Measurements from ENCODE around the gene L3MBTL4.

DNA sequence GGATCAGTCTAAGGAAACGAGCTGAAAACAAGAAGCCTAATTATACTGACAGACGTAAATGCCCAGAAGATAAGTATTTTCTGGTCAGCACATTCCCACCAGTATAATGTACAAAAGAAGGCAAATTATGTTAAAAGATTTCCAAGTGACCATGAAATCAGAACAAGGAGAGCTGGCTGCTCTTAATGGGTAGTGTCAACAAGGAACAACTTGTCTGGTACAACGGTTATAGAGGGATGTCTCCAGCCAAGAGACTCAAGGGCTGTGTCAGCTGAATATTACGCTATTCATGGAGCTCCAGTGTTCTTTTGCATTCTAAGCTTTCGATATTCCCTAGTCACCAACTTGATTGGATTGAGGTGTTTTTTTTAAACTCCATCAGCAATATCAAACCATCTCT lies 8.6 kb upstream of the L3MBTL4 start:
- TF ChIP-seq GATA2 (IDR thresholded peaks at IDR 0.05; ENCODE audit: low read depth, low read length) (no peak), GATA3 (IDR thresholded peaks at IDR 0.05; ENCODE audit: low read depth, low read length) (no peak)
